NCI-H2227 treated with DMSO at 0.1 percent for 48 hours (cell line): ENCODE data around the gene PPP2R2D.

Experiments
- DNase-seq: peaks from one replicate; lab custom pipeline; 2025; lab: John Stamatoyannopoulos, UW

The PPP2R2D gene

DNA sequence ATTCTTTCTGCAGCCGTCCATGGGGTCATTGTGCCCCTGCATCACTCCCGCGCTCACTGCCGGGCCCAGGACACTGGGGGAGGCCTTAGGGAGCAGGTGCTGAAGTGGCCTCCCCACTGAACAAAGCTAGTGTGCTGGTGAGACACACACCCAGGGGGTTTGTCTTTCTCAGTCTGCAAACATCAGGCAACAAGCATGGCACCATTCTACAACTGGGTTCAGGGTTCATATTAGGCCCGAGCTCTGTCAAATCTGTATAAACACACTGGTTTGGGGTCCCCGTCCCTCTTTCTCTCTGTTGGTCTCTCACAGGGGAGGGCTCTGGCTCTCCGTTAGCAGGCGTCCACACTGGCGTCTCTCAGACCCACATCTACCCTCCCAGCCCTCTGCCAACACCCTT lies 11.1 kb upstream of the PPP2R2D start:
- DNase-seq: no peak

DNA sequence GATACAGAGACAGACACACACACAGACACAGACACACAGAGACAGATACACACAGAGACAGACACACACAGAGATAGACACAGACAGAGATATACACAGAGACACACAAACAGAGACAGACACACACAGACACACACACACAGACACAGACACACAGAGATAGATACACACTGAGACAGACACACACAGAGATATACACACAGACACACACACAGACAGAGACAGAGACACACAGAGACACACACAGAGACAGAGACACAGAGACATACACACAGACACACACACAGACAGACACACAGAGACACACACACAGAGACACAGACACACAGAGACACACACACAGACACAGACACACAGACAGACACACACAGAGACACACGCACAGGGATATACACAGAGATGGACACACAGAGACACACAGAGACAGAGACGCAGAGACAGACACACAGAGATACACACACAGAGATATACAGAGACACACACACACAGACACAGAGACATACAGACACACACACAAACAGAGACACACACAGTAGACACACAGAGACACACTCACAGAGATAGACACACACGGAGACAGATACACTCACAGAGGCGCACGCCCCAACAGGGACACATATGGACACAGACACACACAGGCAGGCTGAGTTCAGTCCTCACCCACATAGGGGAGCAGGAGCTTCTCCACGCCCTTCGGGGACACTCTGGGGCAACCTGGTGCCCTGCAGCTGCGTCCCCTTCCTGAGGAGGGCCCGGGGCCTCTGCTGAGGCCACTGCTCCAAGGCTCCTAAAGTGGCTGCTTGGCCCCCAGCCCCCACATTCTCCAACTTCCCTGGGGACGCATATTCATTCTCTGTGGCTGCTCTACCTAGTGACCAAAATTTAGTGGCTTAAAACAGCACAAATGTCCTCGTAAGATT lies 10.3 kb upstream of the PPP2R2D start:
- no peak for DNase-seq

DNA sequence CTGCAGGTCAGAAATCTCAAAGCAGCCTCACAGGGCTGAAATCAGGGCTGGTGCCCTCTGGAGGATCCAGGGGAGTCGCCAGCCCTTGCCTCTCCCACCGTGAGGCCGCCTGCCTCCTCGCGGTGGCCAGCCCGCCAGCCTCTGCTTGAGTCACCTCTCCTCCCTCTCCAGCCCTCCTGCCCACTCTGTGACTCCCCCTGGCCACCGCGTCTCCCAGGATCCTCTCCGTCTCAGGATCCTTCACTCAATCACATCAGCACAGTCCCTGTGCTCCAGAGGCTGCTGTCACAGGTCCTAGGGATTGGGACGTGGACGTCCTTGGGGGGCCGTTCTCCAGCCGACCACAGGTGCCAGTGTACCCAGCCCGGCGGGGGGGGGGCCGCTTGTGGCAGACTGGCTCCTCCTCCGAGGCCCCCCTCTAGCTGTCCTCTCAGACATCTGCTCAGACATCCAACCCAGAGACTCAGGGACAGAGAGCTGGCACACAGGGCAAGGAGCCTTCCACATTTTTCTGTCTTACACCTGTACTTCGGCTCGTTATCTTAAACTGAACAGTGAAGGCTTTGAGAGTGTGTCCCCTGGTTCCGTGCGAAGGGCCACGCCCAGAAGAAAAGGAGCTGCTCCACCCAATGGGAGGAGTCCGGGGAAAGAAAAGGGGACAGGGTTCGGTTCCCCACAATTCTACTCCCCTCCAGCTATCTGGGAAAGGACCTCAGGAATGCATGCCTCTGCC lies 9.4 kb upstream of the PPP2R2D start:
- no peak for DNase-seq

GRCh38 chr10:131891929-131892805 lies 8.6 kb upstream of the PPP2R2D start:
- DNase-seq: no peak

DNA sequence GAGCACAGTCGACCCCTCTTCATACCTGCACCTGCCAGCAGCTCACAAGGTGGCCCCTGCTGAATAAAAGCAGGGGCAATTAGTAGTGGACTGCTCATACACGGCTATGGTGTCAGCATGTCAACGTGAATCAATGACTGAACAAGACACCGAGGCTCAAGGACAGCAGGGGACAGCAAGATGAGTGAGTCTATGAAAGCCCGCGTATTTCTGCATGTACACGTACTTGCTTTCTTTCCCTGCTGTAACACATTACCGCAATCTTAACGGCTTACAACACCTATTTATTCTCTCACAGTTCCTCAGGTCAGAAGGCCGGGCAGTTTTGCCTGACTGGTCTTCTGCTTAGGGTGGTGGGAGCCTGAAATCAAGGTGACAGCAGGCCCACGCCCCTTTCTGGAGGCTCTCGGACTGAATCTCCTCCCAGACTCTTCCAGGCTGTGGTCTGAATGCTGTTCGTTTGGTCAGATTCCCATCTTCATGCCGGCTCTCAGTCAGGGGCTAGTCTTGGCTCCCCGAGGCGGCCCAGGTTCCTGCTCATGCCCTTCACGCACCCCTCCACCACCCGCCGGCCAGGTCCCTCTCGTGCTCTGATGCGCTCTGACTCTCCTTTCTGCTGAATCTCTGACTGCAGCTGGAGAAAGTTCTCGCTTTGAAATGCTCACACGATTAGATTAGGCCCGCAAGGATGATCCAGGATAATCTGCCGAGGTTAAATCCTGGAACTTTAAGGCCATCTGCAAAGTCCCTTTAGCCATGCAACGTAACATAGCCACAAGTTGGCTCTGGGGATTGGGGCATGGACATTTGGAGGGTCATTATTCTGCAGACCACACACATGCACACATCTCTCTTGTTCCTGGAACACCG lies 7.8 kb upstream of the PPP2R2D start:
- no peak for DNase-seq

- no peak for DNase-seq
Observed at GRCh38 chr10:131895116-131895515, 5.7 kb upstream of the PPP2R2D start.

- no peak for DNase-seq
Observed at GRCh38 chr10:131896403-131896802, 4.4 kb upstream of the PPP2R2D start.

GRCh38 chr10:131897297-131897899 lies 3.4 kb upstream of the PPP2R2D start:
- no peak for DNase-seq

- DNase-seq: no peak
Observed at GRCh38 chr10:131898061-131898460, 2.7 kb upstream of the PPP2R2D start.

DNA sequence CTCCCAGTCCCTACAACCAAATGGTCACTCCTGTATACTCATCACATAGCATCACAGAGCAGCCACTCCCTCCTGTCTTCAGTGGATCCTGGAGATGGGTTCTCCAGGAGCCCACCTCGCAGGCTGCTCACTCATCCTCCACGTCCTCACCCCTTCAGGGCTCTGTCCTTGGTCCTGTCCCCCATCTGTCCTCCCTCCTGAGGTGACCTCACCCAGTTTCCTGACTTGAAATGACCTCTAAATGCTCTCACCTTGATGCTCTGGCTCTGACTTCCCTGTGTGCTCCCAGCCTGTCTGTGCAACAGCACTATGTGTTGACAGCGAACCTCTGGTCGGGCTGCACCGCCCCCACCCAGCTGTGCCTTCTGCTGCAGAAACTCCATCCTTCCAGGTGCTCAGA lies 2.1 kb upstream of the PPP2R2D start:
- DNase-seq: no peak

DNA sequence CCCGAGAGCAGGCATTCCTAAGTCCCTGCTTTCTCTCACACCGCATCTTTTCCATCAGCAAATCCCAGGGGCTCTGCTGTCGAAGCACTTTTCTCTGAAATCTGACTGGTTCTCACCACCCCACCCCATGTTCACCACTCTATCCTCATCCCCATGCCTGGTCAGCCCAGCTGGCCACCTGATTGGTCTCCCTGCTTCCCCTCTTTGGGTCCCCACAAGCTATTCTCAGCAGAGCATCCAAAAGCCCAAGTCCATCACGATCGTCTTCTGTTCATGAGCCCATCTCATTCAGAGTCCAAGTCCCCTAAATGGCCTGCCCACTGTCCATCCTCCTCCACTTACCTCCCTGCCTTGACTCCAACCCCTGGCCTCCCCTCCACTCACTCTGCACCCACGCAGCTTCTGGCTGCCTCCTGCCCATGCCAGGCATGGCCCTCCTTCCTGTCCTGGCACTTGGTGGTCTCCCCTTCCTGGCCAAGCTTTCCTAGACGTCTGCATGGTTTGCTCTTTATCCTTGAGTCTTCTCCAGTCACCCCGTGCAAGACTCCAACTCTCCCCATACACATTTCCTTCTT lies 1.6 kb upstream of the PPP2R2D start:
- no peak for DNase-seq

- DNase-seq: no peak
Observed at GRCh38 chr10:131899695-131900349, 986 bp upstream of the PPP2R2D start.

- DNase-seq: no peak
Observed at GRCh38 chr10:131901181-131901829, 497 bp downstream of the PPP2R2D start.

DNA sequence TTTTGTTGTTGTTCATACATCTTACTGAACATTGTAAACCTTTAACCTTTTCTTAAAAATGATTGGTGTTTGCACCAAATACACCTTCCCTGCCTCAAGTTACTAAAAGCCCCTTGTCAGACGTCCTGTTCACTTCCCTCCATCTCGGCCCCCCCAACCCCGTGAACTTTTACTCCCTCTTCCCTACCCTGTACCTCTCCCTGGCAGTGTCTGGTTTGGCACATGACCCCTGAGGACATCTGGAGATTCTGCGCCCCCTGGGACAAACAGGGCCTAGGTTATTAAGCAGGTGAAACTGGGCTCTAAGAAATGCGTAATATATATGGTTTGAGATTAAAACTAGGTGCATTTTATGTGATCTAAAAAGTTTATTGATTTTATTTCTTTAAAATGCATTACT lies 1.4 kb downstream of the PPP2R2D start:
- DNase-seq: no peak

- no peak for DNase-seq
Observed at GRCh38 chr10:131902691-131903090, 1.9 kb downstream of the PPP2R2D start.

DNA sequence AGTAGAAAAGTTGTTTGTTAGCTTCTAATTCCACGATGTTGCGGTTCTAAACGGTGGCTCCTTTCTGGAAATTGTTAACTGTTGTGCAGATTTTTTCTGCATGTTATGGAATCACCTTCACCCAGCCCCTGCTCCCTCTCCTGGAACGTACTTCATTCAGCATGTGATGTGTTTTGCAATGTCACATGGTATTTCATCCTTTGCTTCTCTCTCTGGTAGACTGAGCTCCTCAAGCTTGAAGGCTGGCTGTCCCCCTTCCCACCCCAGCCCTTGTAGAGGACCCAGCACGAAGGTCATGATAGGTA lies 4.4 kb downstream of the PPP2R2D start:
- DNase-seq: no peak

GRCh38 chr10:131905603-131906268 lies 4.9 kb downstream of the PPP2R2D start:
- DNase-seq: no peak

- no peak for DNase-seq
Observed at GRCh38 chr10:131906269-131906639, 5.4 kb downstream of the PPP2R2D start.

- DNase-seq: no peak
Observed at GRCh38 chr10:131907679-131908078, 6.9 kb downstream of the PPP2R2D start.
